Stomach (tissue), 4 donors: ENCODE results near the gene ITPKB.

Source experiments
- POLR2AphosphoS5 ChIP-seq, 3 donors: sonication (generic); formaldehyde crosslinking; IDR thresholded peaks; one replicate each; pipeline ENCODE4 v1.6.1; 2016; ENCODE audit warnings: antibody characterized with exemption in 3 of 3
- TF ChIP-seq, protein P1 (sequence below), 7 experiments: fragments of 450-650 bp in 4 of 7; fragments of 200-600 bp in 3 of 7; sonication (generic) in 3 of 7; IDR thresholded peaks; one replicate each; pipeline ENCODE4 v1.5.1; 2016 to 2019; ENCODE audit warnings: antibody characterized with exemption in 7 of 7, control low read depth in 2 of 7, mild to moderate bottlenecking in 1 of 7

DNA sequence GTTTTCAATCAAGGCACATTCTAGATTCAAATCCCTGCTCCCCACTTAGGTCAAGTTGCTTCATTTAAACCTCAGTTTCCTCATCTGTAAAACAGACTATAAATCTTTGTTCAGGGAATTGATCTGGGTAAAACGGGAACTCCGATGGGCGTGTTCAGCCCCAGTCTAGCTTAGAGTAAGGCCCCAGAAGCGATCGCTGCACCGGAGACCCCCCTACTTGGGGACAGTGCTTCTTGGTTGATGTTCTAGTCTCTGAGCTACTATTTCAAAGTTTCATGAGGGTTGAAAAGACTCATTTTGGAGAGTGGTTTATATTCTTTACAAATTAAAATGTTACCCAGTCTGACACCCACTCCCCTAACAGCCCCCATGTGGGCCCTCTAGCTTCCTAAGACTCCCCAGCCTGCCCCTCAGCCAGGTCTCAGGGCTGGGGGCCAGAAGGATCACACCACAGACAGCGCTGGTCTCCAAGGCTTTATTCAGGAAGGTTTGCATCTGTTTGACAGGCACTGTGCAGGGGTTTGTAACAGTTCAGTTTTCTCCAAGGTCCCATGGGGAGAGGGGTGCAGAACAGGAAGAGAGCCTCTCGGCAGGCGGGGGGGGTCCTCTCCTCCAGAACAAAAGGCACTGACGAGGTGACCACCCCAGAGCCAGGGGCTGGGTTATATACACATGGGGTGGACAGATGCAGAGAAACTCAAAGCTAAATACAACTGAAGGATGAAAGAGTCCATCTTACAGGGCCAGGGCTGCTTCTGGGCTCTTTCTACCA lies 107.7 kb downstream of the ITPKB start:
- no peak for TF ChIP-seq POLR2AphosphoS5 (IDR thresholded peaks at IDR 0.05)
- TF ChIP-seq, protein P1, sequence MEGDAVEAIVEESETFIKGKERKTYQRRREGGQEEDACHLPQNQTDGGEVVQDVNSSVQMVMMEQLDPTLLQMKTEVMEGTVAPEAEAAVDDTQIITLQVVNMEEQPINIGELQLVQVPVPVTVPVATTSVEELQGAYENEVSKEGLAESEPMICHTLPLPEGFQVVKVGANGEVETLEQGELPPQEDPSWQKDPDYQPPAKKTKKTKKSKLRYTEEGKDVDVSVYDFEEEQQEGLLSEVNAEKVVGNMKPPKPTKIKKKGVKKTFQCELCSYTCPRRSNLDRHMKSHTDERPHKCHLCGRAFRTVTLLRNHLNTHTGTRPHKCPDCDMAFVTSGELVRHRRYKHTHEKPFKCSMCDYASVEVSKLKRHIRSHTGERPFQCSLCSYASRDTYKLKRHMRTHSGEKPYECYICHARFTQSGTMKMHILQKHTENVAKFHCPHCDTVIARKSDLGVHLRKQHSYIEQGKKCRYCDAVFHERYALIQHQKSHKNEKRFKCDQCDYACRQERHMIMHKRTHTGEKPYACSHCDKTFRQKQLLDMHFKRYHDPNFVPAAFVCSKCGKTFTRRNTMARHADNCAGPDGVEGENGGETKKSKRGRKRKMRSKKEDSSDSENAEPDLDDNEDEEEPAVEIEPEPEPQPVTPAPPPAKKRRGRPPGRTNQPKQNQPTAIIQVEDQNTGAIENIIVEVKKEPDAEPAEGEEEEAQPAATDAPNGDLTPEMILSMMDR (IDR thresholded peaks at IDR 0.05): no peak
